GM12865 (cell line): ENCODE measurements around the gene GALNT10.

Source experiments
- DNase-seq: peaks from one replicate; pipeline ENCODE4 v3.0.0; 2010; ENCODE audit warnings: low read depth
- H3K4me3 ChIP-seq: 2 replicates; pipeline ENCODE4 v1.5.1; 2011; ENCODE audit warnings: mild to moderate bottlenecking, low read depth, low read length, control low read depth
- TF ChIP-seq, protein P1 (sequence below): IDR thresholded peaks from 2 replicates; pipeline ENCODE4 v1.5.1; 2011; ENCODE audit warnings: low read length, control low read depth, low read depth, inconsistent platforms; ENCODE audit not compliant: insufficient read depth; ENCODE audit errors: missing control alignments

Gene GALNT10

GRCh38 chr5:154198611-154199230 lies 8.2 kb downstream of the GALNT10 start:
- TF ChIP-seq, protein P1, sequence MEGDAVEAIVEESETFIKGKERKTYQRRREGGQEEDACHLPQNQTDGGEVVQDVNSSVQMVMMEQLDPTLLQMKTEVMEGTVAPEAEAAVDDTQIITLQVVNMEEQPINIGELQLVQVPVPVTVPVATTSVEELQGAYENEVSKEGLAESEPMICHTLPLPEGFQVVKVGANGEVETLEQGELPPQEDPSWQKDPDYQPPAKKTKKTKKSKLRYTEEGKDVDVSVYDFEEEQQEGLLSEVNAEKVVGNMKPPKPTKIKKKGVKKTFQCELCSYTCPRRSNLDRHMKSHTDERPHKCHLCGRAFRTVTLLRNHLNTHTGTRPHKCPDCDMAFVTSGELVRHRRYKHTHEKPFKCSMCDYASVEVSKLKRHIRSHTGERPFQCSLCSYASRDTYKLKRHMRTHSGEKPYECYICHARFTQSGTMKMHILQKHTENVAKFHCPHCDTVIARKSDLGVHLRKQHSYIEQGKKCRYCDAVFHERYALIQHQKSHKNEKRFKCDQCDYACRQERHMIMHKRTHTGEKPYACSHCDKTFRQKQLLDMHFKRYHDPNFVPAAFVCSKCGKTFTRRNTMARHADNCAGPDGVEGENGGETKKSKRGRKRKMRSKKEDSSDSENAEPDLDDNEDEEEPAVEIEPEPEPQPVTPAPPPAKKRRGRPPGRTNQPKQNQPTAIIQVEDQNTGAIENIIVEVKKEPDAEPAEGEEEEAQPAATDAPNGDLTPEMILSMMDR, result no peak
- no peak for DNase-seq
- no peak overlapping the region for H3K4me3 ChIP-seq

DNA sequence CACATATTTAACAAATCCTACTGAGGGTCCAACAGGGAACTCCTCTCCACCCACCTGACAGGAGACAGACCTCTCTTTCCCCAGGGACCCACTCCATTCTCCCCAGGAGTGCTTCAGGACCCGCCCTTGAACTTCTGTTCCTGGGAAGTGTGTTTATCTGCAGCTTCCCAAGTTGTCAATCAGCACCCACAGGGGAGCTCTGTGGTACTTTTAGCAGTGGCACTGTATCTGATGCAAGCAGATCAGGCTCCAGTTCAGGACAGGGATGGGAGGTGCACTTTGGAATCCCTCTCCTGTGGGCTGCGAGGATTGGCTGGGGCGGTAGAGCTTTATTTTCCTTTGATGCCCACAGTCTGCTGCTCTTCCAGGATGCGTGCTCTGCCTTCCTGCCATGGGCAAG lies 8.7 kb downstream of the GALNT10 start:
- TF ChIP-seq, protein P1, result no peak
- no peak overlapping the region for H3K4me3 ChIP-seq
- no peak for DNase-seq

DNA sequence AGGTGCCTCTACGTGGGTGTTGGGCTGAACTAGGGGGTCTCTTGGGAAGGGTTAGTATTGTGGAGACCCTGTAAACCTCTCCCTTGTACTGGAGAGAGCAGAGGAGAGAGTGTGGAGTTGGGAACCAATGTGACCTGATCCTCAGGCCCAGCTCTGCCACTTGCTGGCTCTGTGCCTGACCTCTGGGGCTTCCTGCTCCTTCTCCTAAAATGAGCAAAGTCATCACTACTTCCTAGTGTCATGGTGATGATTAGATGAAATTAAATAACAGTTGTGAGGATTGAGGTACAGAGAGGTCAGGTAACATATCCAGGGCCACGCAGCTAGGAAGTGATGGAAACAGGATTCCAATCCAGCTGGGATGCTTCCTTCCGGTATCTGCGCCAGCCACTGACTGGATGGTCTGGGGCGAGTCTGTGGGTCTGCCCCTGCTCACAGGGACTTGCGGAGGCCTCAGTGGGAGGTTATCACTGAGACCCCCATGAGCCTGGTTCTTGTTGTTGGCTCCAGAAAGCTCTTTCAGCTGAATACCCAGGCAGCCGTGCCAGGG lies 9.2 kb downstream of the GALNT10 start:
- H3K4me3 ChIP-seq, result no peak overlapping the region
- TF ChIP-seq, protein P1, result no peak
- DNase-seq, result no peak

DNA sequence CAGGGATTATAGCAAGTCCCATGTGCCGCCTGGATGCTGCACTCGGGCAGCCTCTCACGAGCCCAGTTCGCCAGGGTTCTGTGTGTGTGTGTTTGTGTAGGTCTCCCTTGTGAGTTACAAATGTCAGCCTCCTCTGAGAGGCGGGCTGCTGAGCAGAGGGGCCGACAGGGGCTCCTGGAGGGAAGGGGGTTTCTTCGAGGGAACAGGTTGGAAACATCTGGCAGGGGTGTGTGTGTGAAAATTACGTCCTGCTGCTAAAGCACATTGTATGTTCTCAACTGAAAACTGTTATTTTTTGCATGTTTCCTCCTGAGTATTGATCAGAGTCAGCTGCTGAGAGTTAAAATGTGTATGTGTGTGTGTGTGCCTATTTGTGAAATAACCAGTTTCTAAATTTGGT lies 9.7 kb downstream of the GALNT10 start:
- H3K4me3 ChIP-seq, result no peak overlapping the region
- DNase-seq, result no peak
- TF ChIP-seq, protein P1, result no peak

DNA sequence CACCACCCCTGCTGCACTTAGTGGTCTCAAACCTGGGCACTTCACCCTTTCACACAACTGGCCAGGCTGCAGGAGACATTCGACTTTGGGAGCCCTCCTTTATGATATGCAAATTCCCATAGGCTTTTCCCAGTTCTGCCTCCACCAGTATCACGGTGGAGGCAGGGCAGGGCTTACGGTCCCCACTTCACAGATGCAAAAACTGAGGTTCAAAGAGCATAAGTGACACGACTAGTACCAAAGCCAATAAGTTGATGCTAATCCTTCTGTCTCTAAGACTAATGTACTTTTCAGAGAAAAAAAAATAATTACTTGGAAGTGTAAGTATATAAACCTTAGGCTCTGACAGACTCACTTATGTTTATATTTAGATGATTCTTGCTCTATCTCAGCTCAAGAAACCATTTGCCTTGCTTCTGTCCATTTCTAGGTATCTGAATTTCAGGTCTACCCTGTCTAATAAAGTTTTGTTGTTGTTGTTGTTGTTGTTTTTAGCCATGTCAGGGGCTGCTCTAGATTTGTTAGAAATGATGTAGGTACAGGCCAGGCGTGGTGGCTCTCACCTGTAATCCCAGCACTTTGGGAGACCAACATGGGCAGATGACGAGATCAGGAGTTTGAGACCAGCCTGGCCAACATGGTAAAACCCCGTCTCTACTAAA lies 10.7 kb downstream of the GALNT10 start:
- TF ChIP-seq, protein P1, result no peak
- DNase-seq, result no peak
- H3K4me3 ChIP-seq, result no peak overlapping the region

GRCh38 chr5:154202379-154203260 lies 12.1 kb downstream of the GALNT10 start:
- peak overlapping the region; percentile 54 for H3K4me3 ChIP-seq
- TF ChIP-seq, protein P1, result no peak
- peak; percentile 78 for DNase-seq
